SK-N-SH treated with all-trans-retinoic acid at 6 μM for 48 hours (cell line): ENCODE data around the gene OSBPL1A.

Experiments used
- BACH2 ChIP-seq: fragments of 250-450 bp; sonication (Bioruptor Pico); IDR thresholded peaks from 2 replicates; pipeline ENCODE4 v1.9.0; 2021; ENCODE audit warnings: mild to moderate bottlenecking, borderline replicate concordance
- CSDC2 ChIP-seq: fragments of 250-450 bp; sonication (Bioruptor Pico); IDR thresholded peaks from 2 replicates; pipeline ENCODE4 v1.5.0; 2020; ENCODE audit warnings: mild to moderate bottlenecking, moderate library complexity
- ESRRG ChIP-seq: fragments of 250-450 bp; sonication (Bioruptor Pico); IDR thresholded peaks from 2 replicates; pipeline ENCODE4 v1.6.1; 2021; ENCODE audit warnings: mild to moderate bottlenecking
- PATZ1 ChIP-seq: fragments of 250-450 bp; sonication (Bioruptor Pico); IDR thresholded peaks from 2 replicates; pipeline ENCODE4 v1.8.0; 2020; ENCODE audit warnings: mild to moderate bottlenecking, moderate library complexity, borderline replicate concordance
- POU6F1 ChIP-seq: fragments of 250-450 bp; sonication (Bioruptor Pico); IDR thresholded peaks from 2 replicates; pipeline ENCODE4 v1.8.0; 2021; ENCODE audit warnings: low read depth, mild to moderate bottlenecking, moderate library complexity, borderline replicate concordance
- SNAI2 ChIP-seq: fragments of 250-450 bp; sonication (Bioruptor Pico); IDR thresholded peaks from 2 replicates; pipeline ENCODE4 v1.5.0; 2020; ENCODE audit warnings: mild to moderate bottlenecking, moderate library complexity
- ZC3H10 ChIP-seq: fragments of 250-450 bp; sonication (Bioruptor Pico); IDR thresholded peaks from 2 replicates; pipeline ENCODE4 v1.5.1; 2021; ENCODE audit warnings: mild to moderate bottlenecking, moderate library complexity
- ZFP3 ChIP-seq: fragments of 250-450 bp; sonication (Bioruptor Pico); IDR thresholded peaks from 2 replicates; pipeline ENCODE4 v1.5.0; 2020; ENCODE audit warnings: mild to moderate bottlenecking, moderate library complexity
- ZFP30 ChIP-seq: fragments of 450-650 bp; formaldehyde crosslinking; IDR thresholded peaks from 2 replicates; pipeline ENCODE4 v1.5.0; 2022; ENCODE audit warnings: mild to moderate bottlenecking, moderate library complexity
- ZNF565 ChIP-seq: fragments of 450-650 bp; formaldehyde crosslinking; conservative IDR thresholded peaks from 2 replicates; pipeline ENCODE4 v1.5.0; 2020; ENCODE audit warnings: low read depth, mild to moderate bottlenecking, moderate library complexity
- ZNF70 ChIP-seq: fragments of 450-650 bp; formaldehyde crosslinking; IDR thresholded peaks from 2 replicates; pipeline ENCODE4 v1.5.0; 2020; ENCODE audit warnings: mild to moderate bottlenecking, moderate library complexity
- ZNF8 ChIP-seq: fragments of 450-650 bp; formaldehyde crosslinking; IDR thresholded peaks from 2 replicates; pipeline ENCODE4 v1.5.0; 2020; ENCODE audit warnings: mild to moderate bottlenecking, moderate library complexity
- TF ChIP-seq, protein P1 (sequence below): fragments of 250-450 bp; sonication (Bioruptor Pico); IDR thresholded peaks from 2 replicates; pipeline ENCODE4 v1.5.1; 2020; ENCODE audit warnings: low read depth, mild to moderate bottlenecking, moderate library complexity
- TF ChIP-seq, protein P2 (sequence below): fragments of 250-450 bp; sonication (Bioruptor Pico); IDR thresholded peaks from 2 replicates; pipeline ENCODE4 v1.5.1; 2021; ENCODE audit warnings: mild to moderate bottlenecking, moderate library complexity

GRCh38 chr18:24128700-24129099 lies 268.9 kb downstream of the OSBPL1A start:
- TF ChIP-seq ZNF70 (CRISPR knock-in tag) = no peak
- TF ChIP-seq SNAI2 = no peak
- no peak for TF ChIP-seq ESRRG (CRISPR knock-in tag)
- TF ChIP-seq ZNF565 (CRISPR knock-in tag) = no peak
- TF ChIP-seq ZFP3 (CRISPR knock-in tag) = no peak
- TF ChIP-seq ZFP30 (CRISPR knock-in tag) = no peak
- no peak for TF ChIP-seq POU6F1 (CRISPR knock-in tag)
- TF ChIP-seq, protein P1, sequence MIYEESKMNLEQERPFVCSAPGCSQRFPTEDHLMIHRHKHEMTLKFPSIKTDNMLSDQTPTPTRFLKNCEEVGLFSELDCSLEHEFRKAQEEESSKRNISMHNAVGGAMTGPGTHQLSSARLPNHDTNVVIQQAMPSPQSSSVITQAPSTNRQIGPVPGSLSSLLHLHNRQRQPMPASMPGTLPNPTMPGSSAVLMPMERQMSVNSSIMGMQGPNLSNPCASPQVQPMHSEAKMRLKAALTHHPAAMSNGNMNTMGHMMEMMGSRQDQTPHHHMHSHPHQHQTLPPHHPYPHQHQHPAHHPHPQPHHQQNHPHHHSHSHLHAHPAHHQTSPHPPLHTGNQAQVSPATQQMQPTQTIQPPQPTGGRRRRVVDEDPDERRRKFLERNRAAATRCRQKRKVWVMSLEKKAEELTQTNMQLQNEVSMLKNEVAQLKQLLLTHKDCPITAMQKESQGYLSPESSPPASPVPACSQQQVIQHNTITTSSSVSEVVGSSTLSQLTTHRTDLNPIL = no peak
- TF ChIP-seq, protein P2, sequence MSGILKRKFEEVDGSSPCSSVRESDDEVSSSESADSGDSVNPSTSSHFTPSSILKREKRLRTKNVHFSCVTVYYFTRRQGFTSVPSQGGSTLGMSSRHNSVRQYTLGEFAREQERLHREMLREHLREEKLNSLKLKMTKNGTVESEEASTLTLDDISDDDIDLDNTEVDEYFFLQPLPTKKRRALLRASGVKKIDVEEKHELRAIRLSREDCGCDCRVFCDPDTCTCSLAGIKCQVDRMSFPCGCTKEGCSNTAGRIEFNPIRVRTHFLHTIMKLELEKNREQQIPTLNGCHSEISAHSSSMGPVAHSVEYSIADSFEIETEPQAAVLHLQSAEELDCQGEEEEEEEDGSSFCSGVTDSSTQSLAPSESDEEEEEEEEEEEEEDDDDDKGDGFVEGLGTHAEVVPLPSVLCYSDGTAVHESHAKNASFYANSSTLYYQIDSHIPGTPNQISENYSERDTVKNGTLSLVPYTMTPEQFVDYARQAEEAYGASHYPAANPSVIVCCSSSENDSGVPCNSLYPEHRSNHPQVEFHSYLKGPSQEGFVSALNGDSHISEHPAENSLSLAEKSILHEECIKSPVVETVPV (CRISPR knock-in tag) = no peak
- TF ChIP-seq PATZ1 (CRISPR knock-in tag) = no peak
- no peak for TF ChIP-seq BACH2 (CRISPR knock-in tag)
- TF ChIP-seq CSDC2 (CRISPR knock-in tag) = no peak
- TF ChIP-seq ZNF8 = no peak
- TF ChIP-seq ZC3H10 (CRISPR knock-in tag) = no peak
